DND-41 (cell line): ENCODE results near the gene ZNF608.

Experiments
- ATAC-seq: fragments of 200-7000 bp; cut with Tn5 transposase; 3 replicates; pipeline ENCODE4 v1.9.1; 2021; ENCODE audit warnings: low read depth; ENCODE audit not compliant: insufficient read depth
- DNase-seq: peaks from one replicate; pipeline ENCODE4 v3.0.0-alpha.2; 2020
- H2AFZ ChIP-seq: 2 replicates; pipeline ENCODE4 v1.6.0; 2012; ENCODE audit warnings: low read depth, low read length
- H3K27ac ChIP-seq: 2 replicates; pipeline ENCODE4 v1.5.1; 2012; ENCODE audit warnings: low read length, inconsistent platforms
- H3K27me3 ChIP-seq: fragments of 200-600 bp; sonication (generic); 2 replicates; pipeline ENCODE4 v1.6.0; 2012; ENCODE audit warnings: low read length, mild to moderate bottlenecking, inconsistent platforms; ENCODE audit not compliant: insufficient read depth, poor library complexity
- H3K36me3 ChIP-seq: 2 replicates; pipeline ENCODE4 v1.5.1; 2012; ENCODE audit warnings: low read length, inconsistent platforms; ENCODE audit not compliant: insufficient read depth
- H3K4me1 ChIP-seq: 2 replicates; pipeline ENCODE4 v1.5.1; 2012; ENCODE audit warnings: mild to moderate bottlenecking, low read length; ENCODE audit not compliant: insufficient read depth
- H3K4me2 ChIP-seq: 2 replicates; pipeline ENCODE4 v1.6.0; 2012; ENCODE audit warnings: mild to moderate bottlenecking, moderate library complexity, low read length, inconsistent platforms; ENCODE audit not compliant: insufficient read depth
- H3K4me3 ChIP-seq, 2 experiments: fragments of 200-600 bp in 1 of 2; shearing (Covaris generic) in 1 of 2; 2 replicates each; pipeline ENCODE4 v1.5.1; 2012 to 2016; ENCODE audit warnings: inconsistent platforms in 2 of 2, low read length in 2 of 2, mild to moderate bottlenecking in 2 of 2, low read depth in 1 of 2, moderate library complexity in 1 of 2
- H3K79me2 ChIP-seq: 2 replicates; pipeline ENCODE4 v1.6.0; 2012; ENCODE audit warnings: low read length, inconsistent platforms; ENCODE audit not compliant: insufficient read depth
- H3K9ac ChIP-seq: 2 replicates; pipeline ENCODE4 v1.6.0; 2012; ENCODE audit warnings: low read depth, mild to moderate bottlenecking, inconsistent platforms, low read length, moderate library complexity
- H3K9me3 ChIP-seq: 2 replicates; pipeline ENCODE4 v1.5.1; 2012; ENCODE audit warnings: low read length, moderate library complexity, mild to moderate bottlenecking, inconsistent platforms; ENCODE audit not compliant: insufficient read depth, severe bottlenecking
- H4K20me1 ChIP-seq: 2 replicates; pipeline ENCODE4 v1.6.0; 2012; ENCODE audit warnings: low read length; ENCODE audit not compliant: insufficient read depth
- CTCF ChIP-seq: IDR thresholded peaks from 2 replicates; pipeline ENCODE4 v1.5.1; 2012; ENCODE audit warnings: borderline replicate concordance, low read length, moderate library complexity, mild to moderate bottlenecking; ENCODE audit not compliant: poor library complexity, severe bottlenecking; ENCODE audit errors: extremely low read depth
- EZH2 ChIP-seq: IDR thresholded peaks from 3 replicates; pipeline ENCODE4 v1.6.1; 2012; ENCODE audit warnings: borderline replicate concordance, low read depth, mild to moderate bottlenecking, moderate library complexity, low read length, inconsistent platforms; ENCODE audit not compliant: severe bottlenecking

The ZNF608 gene

GRCh38 chr5:124720593-124720992 is 25.8 kb downstream of the ZNF608 start:
- no peaks in the 10 kb centered on the region for H4K20me1 ChIP-seq

GRCh38 chr5:124719113-124719967 is 27.1 kb downstream of the ZNF608 start:
- Histone ChIP-seq H3K4me3 (no peak overlapping the region), H4K20me1 (no peaks in the 10 kb centered on the region), H3K27me3 (no peaks in the 10 kb centered on the region), H3K27ac (no peak overlapping the region), H3K9me3 (no peaks in the 10 kb centered on the region), H2AFZ (no peak overlapping the region), H3K4me1 (peaks cover 11% of the 10 kb centered on the region; the same call in 1 of the 2 replicates), H3K36me3 (no peaks in the 10 kb centered on the region), H3K9ac (no peak overlapping the region), H3K4me2 (no peak overlapping the region), H3K79me2 (peaks cover 10% of the 10 kb centered on the region; the same call in 1 of the 2 replicates)
- DNase-seq (no peak), ATAC-seq (no peak)
- TF ChIP-seq CTCF (no peak), EZH2 (no peak)

More at GRCh38 chr5:124720593-124720992, 25.8 kb downstream of the ZNF608 start:
- no peaks in the 10 kb centered on the region for H3K36me3 ChIP-seq
- TF ChIP-seq CTCF (no peak), EZH2 (no peak)
- peaks cover 12% of the 10 kb centered on the region; the same call in 1 of the 2 replicates for H3K4me1 ChIP-seq
- no peaks in the 10 kb centered on the region for H3K27me3 ChIP-seq
- H3K4me2 ChIP-seq, result no peak overlapping the region
- H3K9me3 ChIP-seq, result no peaks in the 10 kb centered on the region
- H3K79me2 ChIP-seq, result peaks cover 13% of the 10 kb centered on the region
- no peak overlapping the region for H3K9ac ChIP-seq
- DNase-seq (no peak), ATAC-seq (no peak)
- H3K27ac ChIP-seq, result no peak overlapping the region
- H3K4me3 ChIP-seq, result no peak overlapping the region
- H2AFZ ChIP-seq, result no peak overlapping the region

- DNase-seq (no peak), ATAC-seq (no peak)
- Histone ChIP-seq H3K9me3 (no peaks in the 10 kb centered on the region), H3K4me1 (peaks cover 11% of the 10 kb centered on the region; the same call in 1 of the 2 replicates), H3K9ac (no peak overlapping the region), H4K20me1 (no peaks in the 10 kb centered on the region), H3K4me3 (no peak overlapping the region), H3K27me3 (no peaks in the 10 kb centered on the region), H3K4me2 (no peak overlapping the region), H2AFZ (no peak overlapping the region), H3K27ac (no peak overlapping the region), H3K79me2 (peaks cover 5% of the 10 kb centered on the region; the same call in 1 of the 2 replicates), H3K36me3 (no peaks in the 10 kb centered on the region)
- TF ChIP-seq CTCF, result no peak
- no peak for TF ChIP-seq EZH2
Observed at GRCh38 chr5:124718380-124718789, 28.1 kb downstream of the ZNF608 start.
